ENCODE measurements around the gene YIPF1. TPM values are rescaled to one million over a fixed set of nuclear protein-coding genes. Genes with fewer than 3 reads are reported as not detected.
A peak's percentile ranks its signal among the peaks of the same experiment; 100 is the strongest.

YIPF1 gene
- total RNA-seq, 4 donors from 2014 or later = 14.9 to 26.1 (median 23.5) TPM

DNA sequence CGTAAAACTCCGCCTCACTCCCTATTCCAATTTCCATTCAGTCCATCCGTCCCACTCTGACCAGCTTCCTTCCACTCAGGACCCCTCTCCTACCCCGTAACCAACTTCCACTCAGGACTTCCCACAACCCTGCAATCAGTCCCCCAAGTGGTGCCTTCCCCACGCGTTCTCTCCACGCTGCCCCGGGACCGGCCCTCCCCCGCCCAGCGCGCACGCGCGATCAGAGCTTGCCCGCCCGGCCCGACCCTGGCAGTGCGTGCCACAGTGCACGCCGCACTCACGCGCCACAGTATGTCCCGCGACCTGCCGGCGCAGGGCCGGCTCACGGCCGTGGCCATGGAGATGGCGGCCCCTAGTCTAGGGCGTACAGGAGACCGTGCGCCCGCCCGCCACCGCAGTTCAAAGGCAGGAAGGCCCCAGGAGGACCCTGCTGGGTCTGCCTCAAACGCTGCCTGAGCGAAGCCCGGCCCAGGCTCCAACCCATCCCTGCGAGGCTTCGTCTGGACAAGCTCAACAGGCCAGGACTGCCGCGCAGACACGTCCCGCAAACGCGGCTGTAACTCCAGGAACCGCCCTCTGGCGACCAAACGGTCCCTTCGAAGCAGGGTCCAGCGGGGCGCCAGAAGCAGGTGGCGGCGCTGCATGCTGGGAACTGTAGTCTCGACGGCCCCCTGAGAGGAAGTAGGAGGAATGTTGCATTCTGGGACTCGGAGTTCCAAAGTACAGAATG is 51.5 kb downstream of the YIPF1 start, which contains the start of gene NDC1:
Gene NDC1, minus strand, starts transcription at position 373 of the 730 bp plus-strand sequence. Its CDS starts 35 bp downstream, at position 338.
- Histone ChIP-seq H3K27ac (peak within 1 kb of the TSS; percentile 98), H3K27me3 (no peaks in the 10 kb centered on the region), H3K9me3 (no peaks in the 10 kb centered on the region), H3K4me1 (peaks cover 13% of the 10 kb centered on the region), H3K4me3 (peak within 1 kb of the TSS; percentile 86), H3K36me3 (no peaks in the 10 kb centered on the region)
- under 1% methylated on average over 46 of the region's 59 CpGs for WGBS
- TF ChIP-seq POLR2A (IDR thresholded peaks at IDR 0.05) (peak in 1 of 2 donors; percentile 22), EP300 (IDR thresholded peaks at IDR 0.05) (no peak), POLR2AphosphoS5 (IDR thresholded peaks at IDR 0.05) (peak in 2 of 3 donors; percentile 67 to 93)
- TF ChIP-seq, protein P1, sequence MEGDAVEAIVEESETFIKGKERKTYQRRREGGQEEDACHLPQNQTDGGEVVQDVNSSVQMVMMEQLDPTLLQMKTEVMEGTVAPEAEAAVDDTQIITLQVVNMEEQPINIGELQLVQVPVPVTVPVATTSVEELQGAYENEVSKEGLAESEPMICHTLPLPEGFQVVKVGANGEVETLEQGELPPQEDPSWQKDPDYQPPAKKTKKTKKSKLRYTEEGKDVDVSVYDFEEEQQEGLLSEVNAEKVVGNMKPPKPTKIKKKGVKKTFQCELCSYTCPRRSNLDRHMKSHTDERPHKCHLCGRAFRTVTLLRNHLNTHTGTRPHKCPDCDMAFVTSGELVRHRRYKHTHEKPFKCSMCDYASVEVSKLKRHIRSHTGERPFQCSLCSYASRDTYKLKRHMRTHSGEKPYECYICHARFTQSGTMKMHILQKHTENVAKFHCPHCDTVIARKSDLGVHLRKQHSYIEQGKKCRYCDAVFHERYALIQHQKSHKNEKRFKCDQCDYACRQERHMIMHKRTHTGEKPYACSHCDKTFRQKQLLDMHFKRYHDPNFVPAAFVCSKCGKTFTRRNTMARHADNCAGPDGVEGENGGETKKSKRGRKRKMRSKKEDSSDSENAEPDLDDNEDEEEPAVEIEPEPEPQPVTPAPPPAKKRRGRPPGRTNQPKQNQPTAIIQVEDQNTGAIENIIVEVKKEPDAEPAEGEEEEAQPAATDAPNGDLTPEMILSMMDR (IDR thresholded peaks at IDR 0.05) = no peak
- peak; percentile 91 to 92 for DNase-seq (ENCODE audit: low spot score in 2 of 2)

DNA sequence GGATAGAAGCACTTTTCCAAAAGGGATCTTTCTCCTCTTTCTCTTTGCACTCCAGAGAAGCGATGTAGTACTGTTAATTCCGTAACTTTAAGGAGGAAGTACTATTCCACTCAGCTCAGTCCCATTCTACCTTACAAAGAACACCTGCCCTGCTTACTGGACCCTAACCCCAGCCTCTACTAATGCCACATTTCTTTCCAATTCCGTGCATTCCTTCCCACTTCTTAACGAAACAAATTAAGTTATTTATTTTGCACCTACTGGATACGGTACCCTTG is 52.0 kb downstream of the YIPF1 start:
- Histone ChIP-seq H3K4me1 (peaks cover 13% of the 10 kb centered on the region), H3K36me3 (no peaks in the 10 kb centered on the region), H3K27me3 (no peaks in the 10 kb centered on the region), H3K27ac (peak overlapping the region; percentile 98), H3K4me3 (peak overlapping the region; percentile 86), H3K9me3 (no peaks in the 10 kb centered on the region)
- 0% methylated on average over 5 of the region's 5 CpGs for WGBS
- TF ChIP-seq POLR2AphosphoS5 (IDR thresholded peaks at IDR 0.05) = no peak
- no peak for TF ChIP-seq EP300 (IDR thresholded peaks at IDR 0.05)
- no peak for TF ChIP-seq POLR2A (IDR thresholded peaks at IDR 0.05)
- no peak for DNase-seq (ENCODE audit: low spot score in 2 of 2)

DNA sequence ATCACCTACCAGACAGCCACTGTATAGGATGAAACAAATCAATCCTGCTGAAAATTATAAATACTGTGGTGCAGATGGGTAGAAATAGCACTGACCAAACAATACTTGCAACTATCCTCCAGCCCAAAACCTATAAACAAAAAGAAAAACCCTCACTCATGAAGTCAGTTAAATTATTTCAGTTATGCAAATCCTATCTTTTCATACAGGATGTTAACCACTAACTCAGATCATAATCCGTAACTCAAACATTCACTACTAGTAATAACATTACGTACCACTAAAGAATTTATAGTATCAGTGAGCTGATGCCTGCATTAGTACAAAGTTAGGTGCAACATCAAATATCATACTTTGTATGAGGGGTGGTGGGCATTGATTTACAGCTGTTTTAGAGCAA is 54.1 kb downstream of the YIPF1 start:
- TF ChIP-seq, protein P1 (IDR thresholded peaks at IDR 0.05) = no peak
- no peak for TF ChIP-seq POLR2A (IDR thresholded peaks at IDR 0.05)
- TF ChIP-seq EP300 (IDR thresholded peaks at IDR 0.05) = no peak
- no peak for TF ChIP-seq POLR2AphosphoS5 (IDR thresholded peaks at IDR 0.05)
- DNase-seq (ENCODE audit: low spot score in 2 of 2) = no peak
- Histone ChIP-seq H3K9me3 (no peaks in the 10 kb centered on the region), H3K36me3 (peaks cover 6% of the 10 kb centered on the region), H3K27me3 (no peaks in the 10 kb centered on the region), H3K4me1 (peaks cover 13% of the 10 kb centered on the region), H3K27ac (no peak overlapping the region), H3K4me3 (no peak overlapping the region)
- 85% methylated on average over 2 of the region's 2 CpGs for WGBS

DNA sequence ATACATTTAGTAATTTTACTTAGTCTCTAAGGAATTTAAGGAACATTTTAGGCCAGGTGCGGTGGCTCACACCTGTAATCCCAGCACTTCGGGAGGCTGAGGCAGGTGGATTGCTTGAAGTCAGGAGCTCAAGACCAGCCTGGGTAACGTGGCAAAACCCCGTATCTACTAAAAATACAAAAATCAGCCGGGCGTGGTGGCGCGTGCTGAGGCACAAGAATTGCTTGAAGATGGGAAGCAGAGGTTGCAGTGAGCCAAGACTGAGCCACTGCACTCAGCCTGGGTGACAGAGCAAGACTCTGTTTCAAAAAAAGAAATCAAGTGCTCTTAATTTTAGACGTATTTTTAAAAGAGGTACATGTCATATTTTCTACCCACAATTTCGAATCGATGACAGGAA is 54.8 kb downstream of the YIPF1 start:
- no peak overlapping the region for H3K27ac ChIP-seq
- H3K4me1 ChIP-seq = peaks cover 13% of the 10 kb centered on the region
- 95% methylated on average over 11 of the region's 11 CpGs for WGBS
- peaks cover 6% of the 10 kb centered on the region for H3K36me3 ChIP-seq
- H3K4me3 ChIP-seq = no peak overlapping the region
- no peaks in the 10 kb centered on the region for H3K9me3 ChIP-seq
- H3K27me3 ChIP-seq = no peaks in the 10 kb centered on the region
- TF ChIP-seq EP300 (IDR thresholded peaks at IDR 0.05) (no peak), POLR2A (IDR thresholded peaks at IDR 0.05) (no peak), POLR2AphosphoS5 (IDR thresholded peaks at IDR 0.05) (no peak)
- TF ChIP-seq, protein P1 (IDR thresholded peaks at IDR 0.05) = no peak
- DNase-seq (ENCODE audit: low spot score in 2 of 2) = no peak

GRCh38 chr1:53833393-53833792 is 56.2 kb downstream of the YIPF1 start:
- Histone ChIP-seq H3K4me3 (no peak overlapping the region), H3K27me3 (no peaks in the 10 kb centered on the region), H3K27ac (no peak overlapping the region), H3K9me3 (no peaks in the 10 kb centered on the region), H3K4me1 (peaks cover 10% of the 10 kb centered on the region), H3K36me3 (peaks cover 6% of the 10 kb centered on the region)
- WGBS = 93% methylated on average over 4 of the region's 4 CpGs
- TF ChIP-seq EP300 (IDR thresholded peaks at IDR 0.05) = no peak
- TF ChIP-seq POLR2AphosphoS5 (IDR thresholded peaks at IDR 0.05) = no peak
- TF ChIP-seq, protein P1 (IDR thresholded peaks at IDR 0.05) = no peak
- no peak for TF ChIP-seq POLR2A (IDR thresholded peaks at IDR 0.05)
- no peak for DNase-seq (ENCODE audit: low spot score in 2 of 2)

All from suprapubic skin (tissue), 4 donors.